NCI-H1092 treated with DMSO at 0.1 percent for 48 hours (cell line): ENCODE data around the gene ATP6V0B.
A peak's percentile ranks its signal among the peaks of the same experiment; 100 is the strongest.

Experiments
- DNase-seq: peaks from one replicate; lab custom pipeline; 2025; lab: John Stamatoyannopoulos, UW

ATP6V0B gene

GRCh38 chr1:43974443-43975248 lies at the start of gene ATP6V0B:
TSS of gene ATP6V0B (plus strand) at chr1:43974960. CDS start at chr1:43975041, 81 bp downstream.
- peak; percentile 97 for DNase-seq

GRCh38 chr1:43925846-43926245 lies 48.9 kb upstream of the ATP6V0B start:
- no peak for DNase-seq

- no peak for DNase-seq
Measured at GRCh38 chr1:43930168-43930948, 44.4 kb upstream of the ATP6V0B start.

GRCh38 chr1:43930949-43931275 lies 43.8 kb upstream of the ATP6V0B start:
- DNase-seq = no peak

- no peak for DNase-seq
Measured at GRCh38 chr1:43931711-43932660, 42.8 kb upstream of the ATP6V0B start.

GRCh38 chr1:43932786-43933385 lies 41.9 kb upstream of the ATP6V0B start:
- DNase-seq = peak; percentile 62

GRCh38 chr1:43933386-43934100 lies 41.2 kb upstream of the ATP6V0B start, which contains the start of gene ARTN:
TSS of gene ARTN (plus strand) at chr1:43933801. CDS start at chr1:43935657, 1,856 bp downstream.
- DNase-seq = peak; percentile 62

- peak; percentile 79 for DNase-seq
Measured at GRCh38 chr1:43934101-43934985, 40.4 kb upstream of the ATP6V0B start.

- DNase-seq = no peak
Measured at GRCh38 chr1:43934986-43935324, 39.8 kb upstream of the ATP6V0B start.

GRCh38 chr1:43935711-43936427 lies 38.9 kb upstream of the ATP6V0B start:
- no peak for DNase-seq

- peak; percentile 36 for DNase-seq
Measured at GRCh38 chr1:43936431-43937151, 38.2 kb upstream of the ATP6V0B start.

GRCh38 chr1:43937179-43937865 lies 37.4 kb upstream of the ATP6V0B start:
- DNase-seq = no peak

GRCh38 chr1:43938383-43938782 lies 36.4 kb upstream of the ATP6V0B start:
- DNase-seq = no peak

- no peak for DNase-seq
Measured at GRCh38 chr1:43938892-43939587, 35.7 kb upstream of the ATP6V0B start.

- DNase-seq = no peak
Measured at GRCh38 chr1:43942411-43942810, 32.3 kb upstream of the ATP6V0B start.

GRCh38 chr1:43944860-43945259 lies 29.9 kb upstream of the ATP6V0B start:
- DNase-seq = no peak

- peak; percentile 53 for DNase-seq
Measured at GRCh38 chr1:43945674-43946235, 29.0 kb upstream of the ATP6V0B start.
